D721Med (cell line): ENCODE measurements around the gene PRKN.

Experiments used
- DNase-seq: peaks from one replicate; pipeline ENCODE4 v3.0.0; 2011; ENCODE audit warnings: low spot score; ENCODE audit not compliant: insufficient read length
- FAIRE-seq: peaks from 2 replicates; lab custom pipeline; 2011; peaks lifted over from hg19 to GRCh38; lab: Jason Lieb, UNC
- TF ChIP-seq, protein P1 (sequence below): IDR thresholded peaks from 2 replicates; pipeline ENCODE4 v1.5.1; 2012; ENCODE audit warnings: mild to moderate bottlenecking, control low read depth; ENCODE audit not compliant: insufficient read depth; ENCODE audit errors: missing control alignments

The PRKN gene

DNA sequence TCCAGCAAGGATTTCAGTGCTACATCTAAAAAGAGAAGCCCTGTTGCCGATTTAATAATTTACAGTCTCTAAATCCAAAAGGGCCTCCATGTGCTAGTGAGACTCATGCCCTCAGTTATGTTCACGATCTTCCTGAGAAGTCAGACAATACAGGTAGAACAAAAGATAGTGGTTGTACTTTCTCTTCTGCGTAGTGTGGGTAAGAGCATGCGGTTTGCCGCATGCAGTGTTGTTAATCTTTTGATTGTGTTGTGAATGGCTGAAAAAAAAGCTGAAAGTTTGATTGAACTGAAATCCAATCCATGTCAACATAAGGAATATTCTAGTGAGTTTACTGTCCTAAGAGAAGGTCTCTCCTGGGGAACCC is 1379.0 kb downstream of the PRKN start:
- no peak for DNase-seq
- no peak for FAIRE-seq
- TF ChIP-seq, protein P1, sequence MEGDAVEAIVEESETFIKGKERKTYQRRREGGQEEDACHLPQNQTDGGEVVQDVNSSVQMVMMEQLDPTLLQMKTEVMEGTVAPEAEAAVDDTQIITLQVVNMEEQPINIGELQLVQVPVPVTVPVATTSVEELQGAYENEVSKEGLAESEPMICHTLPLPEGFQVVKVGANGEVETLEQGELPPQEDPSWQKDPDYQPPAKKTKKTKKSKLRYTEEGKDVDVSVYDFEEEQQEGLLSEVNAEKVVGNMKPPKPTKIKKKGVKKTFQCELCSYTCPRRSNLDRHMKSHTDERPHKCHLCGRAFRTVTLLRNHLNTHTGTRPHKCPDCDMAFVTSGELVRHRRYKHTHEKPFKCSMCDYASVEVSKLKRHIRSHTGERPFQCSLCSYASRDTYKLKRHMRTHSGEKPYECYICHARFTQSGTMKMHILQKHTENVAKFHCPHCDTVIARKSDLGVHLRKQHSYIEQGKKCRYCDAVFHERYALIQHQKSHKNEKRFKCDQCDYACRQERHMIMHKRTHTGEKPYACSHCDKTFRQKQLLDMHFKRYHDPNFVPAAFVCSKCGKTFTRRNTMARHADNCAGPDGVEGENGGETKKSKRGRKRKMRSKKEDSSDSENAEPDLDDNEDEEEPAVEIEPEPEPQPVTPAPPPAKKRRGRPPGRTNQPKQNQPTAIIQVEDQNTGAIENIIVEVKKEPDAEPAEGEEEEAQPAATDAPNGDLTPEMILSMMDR: no peak

DNA sequence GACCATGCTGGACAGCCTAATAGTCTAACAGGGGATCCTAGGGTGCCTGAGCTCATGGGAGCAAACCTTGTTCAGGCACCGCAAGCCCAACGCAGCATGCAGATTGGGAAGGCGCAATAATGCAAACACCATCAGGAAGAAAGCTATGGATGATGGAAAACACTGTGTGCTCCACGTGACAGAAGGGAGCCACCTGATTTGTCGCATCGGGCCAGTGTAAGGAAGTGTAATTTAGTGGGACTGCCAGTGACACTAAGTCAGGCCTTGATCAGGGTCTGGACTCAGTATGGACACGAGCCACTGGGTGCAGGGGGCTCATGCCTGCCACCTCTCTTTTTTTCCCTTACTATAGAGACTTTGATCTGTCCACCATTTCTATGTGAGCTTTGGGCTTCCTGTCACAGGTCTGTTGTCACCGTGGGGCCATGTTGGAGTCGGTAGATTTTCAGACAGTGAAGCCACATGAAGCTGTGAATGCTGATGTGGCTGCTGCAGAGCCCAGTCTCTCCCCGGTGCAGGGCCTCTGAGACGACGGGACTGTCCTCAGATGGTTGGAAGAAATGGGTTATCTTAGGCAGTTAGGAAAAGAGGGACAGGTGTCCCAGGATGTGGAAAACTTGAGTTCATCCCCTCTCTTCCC is 1379.5 kb downstream of the PRKN start:
- TF ChIP-seq, protein P1: no peak
- DNase-seq (no peak), FAIRE-seq (no peak)

DNA sequence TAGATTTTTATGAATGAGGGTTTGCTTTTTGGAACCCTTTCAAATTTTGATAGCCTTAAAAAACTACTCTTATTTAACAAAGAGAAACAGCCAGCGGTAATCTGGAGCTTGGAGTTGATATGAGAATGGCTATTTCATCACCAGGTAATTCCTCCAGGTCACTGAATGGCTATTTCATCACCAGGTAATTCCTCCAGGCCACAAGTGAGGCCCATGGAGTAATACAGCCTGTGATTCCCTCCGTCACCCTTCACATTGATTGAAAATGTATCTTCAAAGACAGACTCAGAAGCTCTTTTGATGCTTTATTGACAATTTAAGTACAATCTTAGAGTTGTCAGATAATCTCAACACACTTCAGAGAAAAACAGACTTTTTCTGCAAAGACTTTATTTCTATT is 1380.4 kb downstream of the PRKN start:
- TF ChIP-seq, protein P1: no peak
- DNase-seq: no peak
- no peak for FAIRE-seq

DNA sequence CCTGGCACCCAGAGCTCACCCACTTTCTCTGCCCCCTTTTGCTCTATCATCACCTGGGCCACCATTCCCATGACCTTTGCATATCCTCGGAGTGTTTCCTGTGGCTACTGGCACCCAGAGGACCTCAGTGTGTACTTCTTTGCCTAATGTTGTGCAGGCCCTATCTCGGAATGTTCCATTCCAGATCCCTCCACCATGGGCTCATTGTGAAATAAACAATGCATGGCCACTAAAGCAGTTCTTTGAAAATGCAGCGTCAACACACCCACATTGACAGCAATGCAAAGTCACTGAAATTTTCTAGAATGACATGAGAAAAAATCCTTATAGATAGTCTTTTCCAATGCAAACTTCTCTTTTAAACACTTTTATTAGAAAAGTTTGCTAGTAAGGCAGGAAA is 1380.8 kb downstream of the PRKN start:
- no peak for FAIRE-seq

DNA sequence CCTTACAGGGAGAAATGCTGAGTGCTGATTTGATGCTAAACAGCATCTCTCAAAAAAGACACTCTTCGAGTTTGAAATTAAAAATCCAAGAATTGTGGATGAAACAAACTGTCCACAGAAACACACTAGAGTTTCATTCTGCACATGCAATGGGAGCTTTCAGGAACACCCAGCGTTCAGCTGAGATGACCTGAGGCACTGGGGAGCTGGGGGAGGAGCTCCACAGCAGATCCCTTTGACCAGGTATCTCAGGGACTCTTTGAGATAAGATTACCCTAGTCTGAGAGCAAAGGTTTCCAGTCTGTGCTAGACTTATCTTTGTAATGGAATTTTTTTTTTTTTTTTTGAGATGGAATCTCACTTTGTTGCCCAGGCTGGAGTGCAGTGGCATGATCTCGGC is 1382.9 kb downstream of the PRKN start:
- TF ChIP-seq, protein P1: no peak
- FAIRE-seq: no peak
- DNase-seq: no peak

More for the DNA sequence above, 1380.8 kb downstream of the PRKN start:
- DNase-seq: no peak
- TF ChIP-seq, protein P1: no peak

DNA sequence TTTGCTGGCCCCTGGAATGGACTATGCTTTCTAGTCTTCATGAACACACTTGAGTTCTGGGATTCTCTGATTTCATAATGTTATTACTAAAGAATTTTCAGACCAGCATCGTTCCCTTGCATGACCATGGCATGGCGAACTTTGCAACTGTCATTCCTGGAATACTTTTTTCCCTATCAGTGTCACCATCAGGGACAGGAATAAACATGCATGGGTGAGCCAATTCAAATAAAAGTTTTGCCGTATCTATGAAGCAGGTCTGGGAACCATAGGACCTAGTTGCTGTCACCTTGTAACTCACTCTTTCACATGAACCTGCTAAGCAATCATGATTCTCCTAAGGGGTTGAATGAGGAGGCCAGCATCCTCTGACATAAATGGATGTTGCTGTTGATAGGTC is 1385.5 kb downstream of the PRKN start:
- FAIRE-seq (no peak), DNase-seq (no peak)
- TF ChIP-seq, protein P1: no peak

DNA sequence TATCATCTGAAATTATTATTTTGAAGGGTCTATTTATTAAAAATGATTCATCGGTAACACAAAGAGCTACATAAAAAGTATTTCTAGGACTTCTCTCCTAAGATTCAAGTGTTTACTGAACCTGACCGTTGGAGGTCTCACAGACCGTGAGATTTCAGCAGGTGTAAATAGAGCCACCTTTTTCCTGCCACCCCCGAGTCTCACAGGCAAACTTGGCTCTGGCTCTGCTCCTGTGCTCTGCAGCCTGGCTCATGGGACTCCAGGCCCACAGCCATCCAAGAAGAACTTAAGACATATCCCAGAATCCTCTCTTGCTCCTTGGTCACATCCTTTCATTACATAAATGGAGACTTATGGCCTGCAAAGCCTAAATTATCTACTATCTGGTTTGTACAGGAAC is 1385.9 kb downstream of the PRKN start:
- TF ChIP-seq, protein P1: no peak
- no peak for DNase-seq
- FAIRE-seq: no peak
